CD4-positive, alpha-beta T cell treated with Interleukin-21 for 1 hour (primary cell): ENCODE data around the gene EIF5.

Experiments used
- DNase-seq: peaks from one replicate; pipeline ENCODE4 v3.0.0-alpha.2; 2020

Gene EIF5

DNA sequence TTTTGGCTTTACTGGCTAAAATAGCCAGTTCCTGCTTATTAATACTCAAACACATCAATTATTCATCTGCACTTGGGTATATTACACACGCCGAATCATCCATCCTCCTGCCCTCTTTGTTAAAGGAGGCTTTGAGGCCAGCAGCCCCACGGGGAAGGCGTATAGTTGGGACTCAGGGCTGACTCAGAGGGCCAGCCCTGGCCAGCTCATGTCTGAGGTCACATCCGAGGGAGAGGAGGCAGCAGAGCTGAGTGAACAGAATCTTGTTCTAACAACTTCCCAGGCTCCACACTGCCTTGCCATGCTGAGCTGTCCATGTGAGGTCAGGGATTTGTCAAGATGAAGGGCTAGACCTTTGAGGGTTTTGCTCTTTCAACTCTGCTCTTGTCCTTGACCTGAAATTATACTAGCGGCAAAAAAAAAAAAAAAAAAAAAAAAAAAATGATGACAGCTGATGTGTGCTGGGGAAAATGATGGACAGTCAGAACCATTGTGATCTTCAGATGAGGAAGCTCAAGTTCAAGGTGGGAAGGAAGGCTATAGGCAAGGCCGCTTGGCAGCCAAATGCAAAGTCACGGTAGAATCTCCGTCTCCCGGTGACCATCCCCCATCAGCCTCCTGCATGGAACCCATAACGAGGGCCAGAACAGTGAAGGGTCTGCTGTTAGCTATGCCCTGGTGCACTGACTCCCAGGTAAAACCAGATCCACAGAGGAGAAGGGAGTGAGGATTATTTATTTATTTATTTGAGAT lies 38.7 kb downstream of the EIF5 start:
- no peak for DNase-seq

DNA sequence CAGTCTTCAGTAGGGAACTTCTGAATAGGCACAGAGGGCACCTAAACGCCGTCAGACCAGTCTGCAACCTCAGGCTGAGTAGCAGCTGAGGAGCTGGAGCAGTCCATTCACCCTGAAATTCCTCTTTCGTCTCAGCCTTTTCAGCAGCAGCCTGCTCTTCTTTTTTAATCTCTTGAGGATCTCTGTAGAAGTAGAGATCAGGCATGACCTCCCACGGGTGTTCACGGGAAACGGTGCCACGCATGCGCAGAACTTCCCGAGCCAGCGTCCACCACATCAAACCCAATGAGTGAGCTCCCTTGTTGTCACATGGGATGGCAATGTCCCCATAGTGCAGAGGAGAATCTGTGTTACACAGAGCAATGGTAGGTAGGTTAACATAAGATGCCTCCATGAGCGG lies 40.1 kb downstream of the EIF5 start:
- no peak for DNase-seq

DNA sequence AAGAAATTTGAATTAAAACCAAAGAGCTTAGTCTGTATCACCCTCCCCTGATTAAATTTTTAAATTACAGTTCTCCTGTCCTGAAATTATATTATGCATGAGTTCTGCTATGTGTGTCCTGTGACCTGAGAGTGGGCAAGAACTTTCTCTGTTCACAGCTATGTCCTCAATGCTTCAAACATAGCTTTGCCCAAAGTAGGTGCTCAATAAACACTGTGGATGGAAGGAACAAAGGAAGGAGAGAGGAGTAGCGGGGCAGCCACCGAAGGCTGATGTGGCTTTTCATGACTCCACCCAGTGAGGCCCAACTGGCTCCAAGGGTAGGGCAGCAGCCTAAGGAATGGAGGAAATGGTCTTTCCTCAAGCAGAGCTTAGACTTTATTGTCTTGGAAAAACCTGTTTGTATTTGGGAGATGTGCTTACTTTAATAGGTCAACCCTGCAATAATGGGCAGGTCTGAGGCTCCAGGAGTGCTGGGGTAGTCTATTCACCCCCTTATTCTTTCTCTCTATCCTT lies 43.5 kb downstream of the EIF5 start:
- no peak for DNase-seq

DNA sequence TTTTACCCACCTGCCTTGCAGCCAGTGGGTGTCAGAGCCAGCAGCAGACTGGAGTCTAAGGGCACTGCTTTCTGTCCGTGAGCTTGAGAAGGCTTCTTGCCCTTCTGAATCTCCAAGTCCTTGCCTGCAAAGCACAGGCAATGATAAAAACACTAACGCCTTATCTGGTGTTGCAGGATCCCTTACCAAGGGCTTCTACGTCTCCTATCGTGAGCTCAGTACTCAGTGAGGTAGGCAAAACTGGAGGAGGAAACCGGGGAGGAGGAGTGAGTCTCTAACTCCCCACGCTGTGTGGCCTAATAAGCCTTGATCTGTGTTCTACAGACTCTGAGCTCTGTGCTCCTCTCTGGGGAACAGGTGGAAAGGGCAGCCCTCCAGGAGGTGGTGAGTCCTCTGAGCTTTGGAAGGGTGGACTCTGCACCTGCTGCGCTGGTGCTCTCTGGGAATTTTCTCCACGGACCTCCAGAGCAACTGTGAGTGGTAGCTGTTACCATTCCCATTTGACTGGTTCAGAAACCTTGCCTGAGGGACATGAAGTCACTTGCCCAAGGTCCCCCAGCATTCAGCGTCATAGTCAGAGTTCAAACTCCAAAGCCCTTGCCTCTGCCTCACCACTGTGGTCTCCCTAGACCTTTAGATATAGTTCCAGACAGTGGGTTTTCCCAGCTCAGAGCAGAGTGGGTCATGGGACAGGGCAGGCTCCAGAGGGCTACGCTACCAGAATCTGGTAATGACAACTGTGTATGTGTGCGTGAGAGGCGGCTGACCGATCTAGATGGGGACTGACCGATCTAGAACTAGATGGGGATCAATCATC lies 44.2 kb downstream of the EIF5 start:
- DNase-seq, result no peak

DNA sequence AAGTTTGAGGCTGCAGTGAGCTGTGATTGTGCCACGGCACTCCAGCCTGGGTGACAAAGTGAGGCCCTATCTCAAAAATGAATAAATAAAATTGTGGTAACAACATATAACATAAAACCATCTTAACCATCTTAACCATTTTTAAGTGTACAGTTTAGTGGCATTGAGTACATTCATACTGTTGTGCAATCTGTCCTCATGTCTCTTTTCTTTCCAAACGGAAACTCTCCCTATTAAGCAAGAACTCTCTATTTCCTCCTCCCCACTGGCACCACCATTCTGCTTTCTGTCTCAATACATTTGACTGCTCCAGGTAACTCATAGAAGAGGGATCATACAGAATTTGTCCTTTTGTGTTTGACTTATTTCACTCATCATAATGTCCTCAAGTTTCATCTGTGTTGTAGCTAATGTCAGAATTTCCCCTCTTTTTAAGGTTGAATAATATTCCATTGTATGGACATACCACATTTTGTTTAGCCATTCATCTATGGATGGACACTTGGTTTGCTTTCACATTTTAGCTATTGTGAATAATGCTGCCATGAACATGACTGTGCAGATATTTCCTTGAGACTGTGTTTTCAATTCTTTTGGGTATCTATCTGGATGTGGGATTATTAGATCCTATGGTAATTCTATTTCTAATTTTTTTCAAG lies 46.8 kb downstream of the EIF5 start:
- no peak for DNase-seq

- DNase-seq, result no peak
These were observed 48.3 kb downstream of the EIF5 start for GRCh38 chr14:103382376-103382775.

DNA sequence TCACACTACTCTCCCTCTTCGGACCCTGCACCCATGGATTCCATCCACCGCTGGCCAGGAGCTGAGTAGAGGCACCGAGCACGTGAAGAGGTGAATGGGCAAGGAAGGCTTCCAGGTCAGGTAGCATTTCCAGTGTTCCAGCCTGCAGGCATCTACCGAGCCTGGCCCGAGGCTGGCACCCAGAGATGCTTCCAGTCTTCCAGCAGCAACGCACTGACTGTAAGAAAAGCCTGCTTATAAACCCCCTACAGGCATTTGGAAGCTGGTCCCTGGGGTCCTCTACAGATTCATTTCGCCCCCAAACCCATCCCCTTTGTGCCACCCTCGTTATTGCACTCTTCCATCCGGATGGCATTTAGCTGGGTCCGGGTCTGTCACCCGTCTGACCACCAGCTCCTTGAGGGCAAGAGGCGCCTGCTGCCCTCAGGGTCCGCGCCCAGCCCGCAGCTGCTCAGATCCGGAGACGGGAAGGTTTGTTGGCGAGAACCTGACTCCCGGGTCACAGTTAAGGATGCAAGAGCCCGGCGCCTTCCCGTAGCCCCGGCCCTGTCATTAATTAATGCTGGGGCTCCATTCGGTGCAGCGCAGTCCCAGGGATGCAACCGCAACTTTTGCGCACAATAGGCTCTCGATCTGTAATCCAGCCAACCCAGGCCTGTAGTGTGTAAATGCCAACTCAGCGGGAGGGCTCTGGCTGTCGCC lies 50.6 kb downstream of the EIF5 start:
- DNase-seq, result no peak

- peak; percentile 97 for DNase-seq
These were observed 51.3 kb downstream of the EIF5 start, which contains the start of gene MARK3 for GRCh38 chr14:103385152-103385928. Gene MARK3, plus strand, starts transcription at chr14:103385415. Its CDS starts 615 bp downstream, at chr14:103386030.

- peak; percentile 38 for DNase-seq
These were observed 52.1 kb downstream of the EIF5 start for GRCh38 chr14:103385929-103386712.

DNA sequence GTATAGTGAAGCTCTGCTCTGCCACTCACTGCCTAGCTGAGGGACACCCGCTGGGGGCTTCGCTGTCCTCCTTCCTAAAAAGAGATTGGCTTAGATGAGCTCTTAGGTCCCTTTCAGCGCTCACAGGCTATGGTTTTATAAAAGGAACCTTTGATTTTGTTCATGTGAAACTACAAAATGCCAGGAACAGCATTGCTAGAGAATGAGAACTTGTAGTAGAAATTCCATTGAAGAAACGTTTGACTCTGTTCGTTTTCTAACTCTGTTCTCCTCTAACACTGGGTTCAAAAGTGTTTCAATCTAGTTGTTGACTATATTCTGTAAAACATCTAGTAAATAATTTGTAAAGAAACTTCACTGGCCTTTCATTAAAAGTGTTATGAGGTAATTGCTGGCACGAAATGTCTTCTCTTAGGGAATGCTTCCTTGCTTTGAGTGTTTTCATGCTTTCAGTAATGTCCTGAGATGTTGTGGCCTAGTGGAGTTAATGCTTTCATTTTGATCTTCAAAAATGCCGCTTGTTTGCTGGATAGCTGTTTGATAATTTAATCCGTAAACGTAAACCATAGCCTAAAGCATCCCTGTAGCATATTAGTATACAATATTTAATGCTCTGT lies 52.8 kb downstream of the EIF5 start:
- no peak for DNase-seq

DNA sequence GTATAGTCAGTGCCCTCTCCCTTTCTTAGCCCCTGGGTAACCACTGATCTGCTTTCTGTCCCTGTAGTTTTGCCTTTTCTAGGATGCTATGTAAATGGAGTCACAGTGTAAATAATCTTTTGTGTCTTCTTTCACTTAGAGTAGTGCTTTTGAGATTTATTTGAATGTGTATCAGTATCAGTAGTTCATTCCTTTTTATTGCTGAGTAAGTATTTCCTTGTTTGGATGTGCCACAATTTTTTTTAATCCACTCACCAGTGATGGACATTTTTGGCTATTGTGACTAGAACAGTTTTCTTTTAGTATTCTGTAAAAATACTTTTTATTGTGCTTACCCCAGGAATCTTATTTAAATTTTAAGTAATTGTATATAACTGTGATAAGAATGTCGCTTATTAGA lies 54.6 kb downstream of the EIF5 start:
- no peak for DNase-seq

GRCh38 chr14:103390605-103391004 lies 56.6 kb downstream of the EIF5 start:
- DNase-seq, result no peak

DNA sequence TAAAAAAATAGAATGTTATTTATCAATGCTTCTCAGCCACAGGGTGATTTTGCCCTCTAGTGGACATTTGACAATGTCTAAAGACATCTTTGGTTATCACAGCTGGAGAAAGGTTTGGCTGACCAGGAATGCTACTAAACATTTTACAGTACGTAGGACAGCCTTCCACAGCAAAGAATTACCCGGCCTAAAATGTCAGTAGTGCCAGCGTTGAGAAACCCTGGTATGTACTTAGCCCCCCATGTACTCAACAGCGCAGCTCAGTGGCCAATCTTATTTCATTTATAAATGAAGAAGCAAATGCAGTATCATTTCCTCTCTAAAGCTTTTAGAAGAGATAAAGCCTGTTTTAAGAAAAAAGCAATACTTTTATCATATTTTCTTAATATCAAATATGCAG lies 57.0 kb downstream of the EIF5 start:
- peak; percentile 65 for DNase-seq

DNA sequence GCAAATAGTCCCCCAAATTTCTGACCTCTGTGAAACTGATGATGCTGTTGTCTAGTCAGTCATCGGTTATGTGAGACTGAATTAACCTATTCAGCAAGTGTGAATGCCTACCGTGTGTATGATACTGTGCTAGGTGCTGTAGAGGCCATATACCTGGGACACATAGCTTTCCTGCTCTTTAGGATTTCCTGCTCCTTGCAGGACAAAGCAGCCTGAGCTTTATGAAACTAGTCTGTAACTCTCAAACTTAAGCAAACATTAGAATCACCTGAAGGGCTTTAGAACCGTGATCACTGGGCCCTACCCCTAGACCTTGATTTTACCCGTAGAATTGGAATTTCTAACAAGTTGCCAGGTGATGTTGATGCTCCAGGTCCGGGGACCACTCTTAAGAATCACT lies 58.1 kb downstream of the EIF5 start:
- DNase-seq, result no peak

DNA sequence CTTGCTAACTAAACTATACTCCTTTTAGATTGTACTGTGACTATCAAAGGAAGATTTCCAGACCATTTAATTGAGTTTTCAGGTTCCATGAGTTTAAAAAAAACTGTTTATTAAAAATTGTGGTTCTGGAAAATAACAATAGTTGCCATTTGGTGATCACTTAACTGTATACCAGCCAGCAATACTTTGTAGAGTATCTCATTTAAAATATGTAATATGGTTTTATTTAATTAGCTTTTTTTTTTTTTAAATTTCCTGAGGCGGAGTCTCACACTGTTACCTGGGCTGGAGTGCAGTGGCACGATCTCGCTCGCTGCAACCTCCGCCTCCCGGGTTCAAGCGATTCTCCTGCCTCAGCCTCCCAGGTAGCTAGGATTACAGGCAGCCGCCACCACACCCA lies 58.5 kb downstream of the EIF5 start:
- no peak for DNase-seq

DNA sequence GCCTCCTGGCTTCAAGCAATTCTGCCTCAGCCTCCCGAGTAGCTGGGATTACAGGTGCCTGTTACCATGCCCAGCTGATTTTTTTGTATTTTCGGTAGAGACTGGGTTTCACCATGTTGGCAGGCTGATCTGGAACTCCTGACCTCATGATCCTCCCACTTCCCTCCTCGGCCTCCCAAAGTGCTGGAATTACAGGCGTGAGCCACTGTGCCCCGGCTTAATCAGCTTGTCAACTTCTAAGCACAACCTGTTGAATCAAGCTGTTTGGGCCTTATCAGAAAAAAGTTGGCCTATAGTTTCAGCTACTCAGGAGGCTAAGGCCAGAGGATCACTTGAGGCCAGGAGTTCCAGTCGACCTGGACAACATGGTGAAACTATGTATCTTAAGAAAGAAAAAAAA lies 59.0 kb downstream of the EIF5 start:
- DNase-seq, result no peak

- DNase-seq, result peak; percentile 38
These were observed 59.9 kb downstream of the EIF5 start for GRCh38 chr14:103393676-103394626.
